ENCODE data around the gene EXD2.

EXD2 gene

GRCh38 chr14:69191340-69192111 lies at the start of gene EXD2:
Gene EXD2 (plus strand): TSS chr14:69191498. CDS start chr14:69209471, 17,973 bp downstream.
- no peak for TF ChIP-seq CTCF (IDR thresholded peaks at IDR 0.05; ENCODE audit: low read length, missing control alignments)
- peak; percentile 85 for DNase-seq (ENCODE audit: low read depth)
- peak within 1 kb of the TSS; percentile 89 for H3K4me3 ChIP-seq (replicated peaks; ENCODE audit: low read depth, low read length)

- no peak overlapping the region for H3K4me3 ChIP-seq (replicated peaks; ENCODE audit: low read depth, low read length)
- TF ChIP-seq CTCF (IDR thresholded peaks at IDR 0.05; ENCODE audit: low read length, missing control alignments) = no peak
- no peak for DNase-seq (ENCODE audit: low read depth)
Observed at GRCh38 chr14:69141550-69141949, 49.7 kb upstream of the EXD2 start.

- no peak overlapping the region for H3K4me3 ChIP-seq (replicated peaks; ENCODE audit: low read depth, low read length)
- DNase-seq (ENCODE audit: low read depth) = no peak
- no peak for TF ChIP-seq CTCF (IDR thresholded peaks at IDR 0.05; ENCODE audit: low read length, missing control alignments)
Observed at GRCh38 chr14:69142101-69142500, 49.2 kb upstream of the EXD2 start.

- H3K4me3 ChIP-seq (replicated peaks; ENCODE audit: low read depth, low read length) = peak overlapping the region; percentile 12
- TF ChIP-seq CTCF (IDR thresholded peaks at IDR 0.05; ENCODE audit: low read length, missing control alignments) = no peak
- DNase-seq (ENCODE audit: low read depth) = no peak
Observed at GRCh38 chr14:69149461-69150244, 41.6 kb upstream of the EXD2 start.

GRCh38 chr14:69151458-69152180 lies 39.7 kb upstream of the EXD2 start:
- peak overlapping the region; percentile 93 for H3K4me3 ChIP-seq (replicated peaks; ENCODE audit: low read depth, low read length)
- peak; percentile 13 for TF ChIP-seq CTCF (IDR thresholded peaks at IDR 0.05; ENCODE audit: low read length, missing control alignments)
- DNase-seq (ENCODE audit: low read depth) = peak; percentile 63

GRCh38 chr14:69152181-69152901 lies 39.0 kb upstream of the EXD2 start:
- no peak for TF ChIP-seq CTCF (IDR thresholded peaks at IDR 0.05; ENCODE audit: low read length, missing control alignments)
- DNase-seq (ENCODE audit: low read depth) = peak; percentile 37
- H3K4me3 ChIP-seq (replicated peaks; ENCODE audit: low read depth, low read length) = peak overlapping the region; percentile 93

Data from fibroblast of pulmonary artery (primary cell).